GM19025 (cell line): Measurements from ENCODE around the gene IFNG.

Experiments
- ATAC-seq: cut with Tn5 transposase; IDR thresholded peaks from one replicate; pipeline ENCODE4 v1.9.1; 2021; ENCODE audit warnings: mild to moderate bottlenecking, low read depth, moderate library complexity; ENCODE audit not compliant: unreplicated experiment

IFNG gene

GRCh38 chr12:68169213-68169889 is 9.8 kb upstream of the IFNG start:
- ATAC-seq: no peak

DNA sequence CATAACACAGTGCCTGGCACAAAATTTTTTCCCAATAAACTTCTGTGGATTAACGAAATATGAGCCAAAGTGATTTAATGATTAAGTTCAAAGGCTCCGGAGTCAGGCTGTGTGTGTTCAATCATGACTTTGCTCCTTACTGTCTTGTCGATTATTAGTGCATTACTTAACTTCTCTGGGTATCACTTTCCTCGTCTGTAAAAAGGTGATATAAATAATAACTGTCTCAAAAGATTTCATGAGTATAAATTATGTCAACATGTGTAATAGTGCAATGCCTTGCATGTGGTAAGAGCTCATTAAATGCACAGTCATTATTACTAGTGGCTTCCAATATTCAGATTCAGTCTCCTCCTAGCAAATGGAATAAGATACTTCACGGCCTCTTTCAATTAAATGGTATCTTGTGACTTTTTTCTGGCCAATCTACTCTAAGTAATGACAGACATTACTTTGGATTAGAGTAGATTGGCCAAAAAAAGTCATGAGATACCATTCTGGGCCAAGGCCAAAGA is 6.8 kb upstream of the IFNG start:
- no peak for ATAC-seq

DNA sequence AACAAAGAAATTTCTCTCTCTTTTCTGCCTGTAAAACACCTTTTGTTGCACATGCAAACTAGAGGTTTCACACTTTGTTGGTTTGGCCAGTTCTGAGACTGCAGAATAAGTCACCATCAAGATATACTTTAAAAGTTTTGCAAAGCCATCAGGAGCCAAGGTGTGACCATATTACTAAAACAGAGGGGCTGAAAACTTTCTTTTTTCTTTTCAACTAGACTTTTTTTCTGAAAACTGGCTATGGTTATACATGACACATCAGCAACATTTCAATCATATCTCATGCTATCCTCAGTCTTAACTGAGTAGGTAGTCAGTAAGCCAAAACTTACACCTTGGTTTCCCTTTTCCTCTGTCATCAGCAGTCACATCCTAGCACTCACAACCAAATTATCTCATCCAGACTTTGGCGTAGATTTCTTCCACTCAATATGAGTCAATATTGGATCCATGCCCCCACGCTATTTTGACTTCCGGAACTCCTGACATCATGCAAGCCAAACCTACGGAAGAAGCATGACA is 4.1 kb upstream of the IFNG start:
- peak; percentile 50 for ATAC-seq

DNA sequence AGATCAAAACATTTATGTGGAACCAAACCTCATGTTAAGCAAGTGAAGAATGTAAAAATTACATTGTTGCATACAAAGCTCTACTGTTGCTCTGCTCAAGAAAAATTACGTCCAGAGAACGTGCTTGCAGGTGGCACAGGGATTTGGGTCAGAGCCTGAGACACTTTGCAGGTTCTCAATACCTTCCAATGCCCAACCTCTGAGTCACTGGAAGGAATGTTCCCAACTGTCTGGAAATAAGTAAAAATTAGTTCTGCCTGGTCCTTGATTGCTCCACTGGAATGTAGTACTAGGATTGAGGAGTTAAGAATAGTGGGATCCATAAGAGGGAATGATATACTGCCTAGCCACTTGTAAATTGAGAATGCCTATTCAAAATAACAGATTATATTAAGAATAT is 2.8 kb upstream of the IFNG start:
- no peak for ATAC-seq

DNA sequence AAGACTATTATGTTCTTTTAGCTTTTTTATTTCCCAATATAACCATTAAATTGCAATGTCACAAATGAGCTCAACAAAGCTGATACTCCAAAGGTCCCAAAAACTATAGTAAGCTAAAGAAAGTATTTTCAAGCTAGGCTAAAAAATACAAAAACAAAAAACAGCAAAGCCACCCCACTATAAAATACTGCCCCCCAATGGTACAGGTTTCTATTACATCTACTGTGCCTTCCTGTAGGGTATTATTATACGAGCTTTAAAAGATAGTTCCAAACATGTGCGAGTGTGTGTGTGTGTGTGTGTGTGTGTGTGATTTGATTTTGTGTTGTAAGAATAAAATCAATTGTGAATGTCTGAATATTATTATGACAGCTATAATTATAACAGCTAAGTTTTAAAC is 1.1 kb downstream of the IFNG start:
- ATAC-seq: no peak

GRCh38 chr12:68157380-68157779 is 2.2 kb downstream of the IFNG start:
- no peak for ATAC-seq

GRCh38 chr12:68156636-68157035 is 2.9 kb downstream of the IFNG start:
- no peak for ATAC-seq

- no peak for ATAC-seq
Observed at GRCh38 chr12:68154779-68155178, 4.8 kb downstream of the IFNG start.

- no peak for ATAC-seq
Observed at GRCh38 chr12:68148261-68148951, 11.1 kb downstream of the IFNG start.

DNA sequence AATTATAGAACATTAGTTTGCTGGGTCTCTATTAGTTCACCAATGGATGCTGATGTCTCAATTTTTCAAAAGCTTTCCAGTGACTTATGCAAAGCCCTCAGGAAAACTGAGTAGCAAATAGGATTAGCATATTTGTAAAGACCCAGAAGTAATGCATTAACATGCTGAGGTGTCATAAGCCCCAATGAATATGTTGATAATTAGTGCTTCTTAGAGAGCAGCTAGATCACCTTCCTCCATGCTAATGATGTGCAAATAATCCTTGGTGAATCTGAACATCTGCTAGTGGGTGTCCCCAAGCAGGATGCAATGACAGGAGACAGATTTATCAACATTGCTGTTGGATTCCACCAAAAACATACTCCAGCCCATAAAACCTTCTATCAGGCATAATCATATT is 19.0 kb downstream of the IFNG start:
- no peak for ATAC-seq

DNA sequence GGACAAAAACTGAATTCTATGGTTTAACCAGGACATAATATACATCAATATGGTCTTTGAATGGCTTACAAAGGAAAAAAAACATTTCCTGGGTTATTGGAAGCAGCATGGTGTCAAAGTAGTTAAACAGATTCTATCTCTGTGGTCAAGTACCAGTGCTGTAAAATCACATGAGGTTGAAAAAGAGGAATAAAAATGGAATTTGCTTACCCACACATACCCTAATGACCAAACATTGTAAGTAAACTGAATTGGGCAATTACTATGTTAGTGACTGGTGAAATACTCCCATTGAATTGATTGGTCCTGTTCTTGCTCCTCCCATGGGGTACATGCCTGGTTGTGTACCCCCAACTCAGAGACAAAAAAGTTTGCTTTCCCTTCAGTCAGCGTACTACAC is 19.6 kb downstream of the IFNG start:
- no peak for ATAC-seq

GRCh38 chr12:68139001-68139400 is 20.5 kb downstream of the IFNG start:
- ATAC-seq: no peak

DNA sequence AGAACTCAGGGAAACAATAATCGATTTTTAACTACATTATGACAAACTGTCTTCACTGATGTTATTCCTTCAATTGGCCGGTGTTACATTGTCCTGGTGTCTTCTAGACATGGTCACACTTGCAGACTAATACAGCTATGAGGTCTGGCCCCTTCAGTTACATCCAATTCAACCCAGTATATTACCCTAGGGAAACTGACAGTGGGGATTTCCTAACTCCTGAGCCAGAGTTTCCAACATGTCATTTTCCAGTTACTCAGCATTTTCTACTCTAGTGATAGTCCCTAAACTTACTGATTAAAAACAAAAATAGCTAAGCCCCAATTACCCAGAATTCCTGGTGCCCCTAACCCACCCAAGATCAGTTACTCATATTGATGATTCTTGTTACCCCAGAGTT is 21.1 kb downstream of the IFNG start:
- ATAC-seq: no peak

GRCh38 chr12:68137335-68137830 is 22.2 kb downstream of the IFNG start:
- ATAC-seq: no peak

GRCh38 chr12:68135520-68135919 is 24.0 kb downstream of the IFNG start:
- no peak for ATAC-seq

DNA sequence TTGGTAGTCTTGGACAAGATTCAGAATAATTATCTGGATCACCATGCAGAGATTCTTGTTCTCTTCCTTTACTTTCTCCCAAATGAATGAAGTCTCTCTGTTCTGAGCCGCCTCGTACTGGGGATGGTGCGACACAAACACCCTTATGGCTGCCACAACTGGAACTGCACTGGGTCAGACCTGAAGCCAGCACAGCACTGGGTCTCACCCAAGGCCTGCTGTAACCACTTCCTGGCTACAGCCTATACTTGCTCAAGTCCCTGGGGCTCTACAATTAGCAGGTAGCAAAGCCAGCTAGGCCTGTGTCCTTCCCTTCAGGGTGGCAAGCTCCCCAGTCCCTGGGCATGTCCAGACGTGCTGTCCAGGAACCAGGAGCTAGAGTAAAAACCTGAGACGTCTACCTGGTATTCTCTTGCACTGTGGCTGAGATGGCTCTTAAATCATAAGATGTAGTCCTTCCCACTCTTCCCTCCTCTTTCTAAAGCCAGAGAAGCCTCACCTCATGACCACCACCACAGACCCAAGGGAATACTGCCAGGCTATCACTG is 27.6 kb downstream of the IFNG start:
- ATAC-seq: no peak

DNA sequence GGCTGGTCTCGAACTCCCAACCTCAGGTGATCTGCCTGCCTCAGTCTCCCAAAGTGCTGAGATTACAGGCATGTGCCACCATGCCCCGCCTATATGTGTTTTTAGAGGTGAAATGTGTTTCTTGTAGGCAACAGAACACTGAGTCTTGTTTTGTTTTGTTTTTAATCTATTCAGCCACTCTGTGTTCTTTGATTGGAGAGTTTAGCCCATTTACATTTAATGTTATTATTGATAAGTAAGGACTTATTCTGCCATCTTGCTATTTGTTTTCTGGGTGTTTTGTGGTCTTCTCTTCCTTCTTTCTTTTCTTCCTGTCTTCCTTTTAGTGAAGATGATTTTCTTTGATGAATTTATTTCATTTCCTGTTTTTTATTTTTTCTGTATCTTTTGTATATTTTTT is 29.6 kb downstream of the IFNG start:
- ATAC-seq: no peak

DNA sequence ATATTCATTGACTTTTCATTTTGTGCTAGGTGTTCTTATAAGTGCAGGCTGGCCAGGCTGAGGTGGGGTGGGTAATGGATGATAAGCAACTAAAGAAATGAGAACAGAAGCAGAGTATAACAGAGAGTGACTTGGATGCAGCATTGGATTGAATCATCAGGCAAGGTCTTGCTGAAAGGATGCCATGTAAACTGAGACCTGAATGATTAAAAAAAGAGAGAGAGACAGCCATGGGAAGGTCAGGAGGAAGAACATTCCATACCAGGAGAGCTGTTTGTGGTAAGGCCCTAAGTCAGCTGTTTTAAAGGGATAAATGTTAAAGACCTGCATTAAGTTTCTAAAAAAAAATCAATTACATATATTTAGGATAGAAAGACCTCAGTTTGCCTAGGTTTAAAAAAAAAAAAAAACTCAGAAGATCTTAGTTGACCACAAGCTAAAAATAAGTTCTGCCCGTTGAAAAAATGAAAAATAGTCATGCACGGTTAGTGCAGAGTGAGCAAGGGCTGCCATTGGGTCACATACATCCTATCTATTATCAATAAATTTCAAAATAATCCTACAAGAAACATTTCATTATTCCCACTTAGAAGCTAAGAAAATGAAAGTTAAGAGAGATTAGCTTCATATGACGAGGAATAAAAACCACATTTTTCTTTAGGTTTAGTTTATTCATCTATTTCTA is 37.2 kb downstream of the IFNG start:
- no peak for ATAC-seq

DNA sequence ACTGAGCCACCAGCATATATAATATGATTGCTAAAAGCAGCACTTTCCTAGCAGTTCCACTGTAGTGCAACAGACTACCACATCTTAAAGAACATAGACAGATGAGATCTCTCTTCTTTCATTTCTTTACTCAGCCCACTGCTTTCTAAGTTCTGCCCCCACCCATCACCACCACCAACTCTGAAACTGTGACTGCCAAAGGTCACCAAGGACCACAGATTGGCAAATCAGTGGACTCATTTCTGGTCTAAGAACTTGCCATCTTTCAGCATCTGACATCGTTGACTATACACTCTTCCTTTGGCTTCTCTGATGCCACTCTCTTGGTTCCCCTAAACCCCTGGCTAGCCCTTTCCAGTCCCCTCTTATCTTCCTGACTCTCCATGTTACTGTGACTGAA is 38.4 kb downstream of the IFNG start:
- no peak for ATAC-seq

GRCh38 chr12:68119724-68120211 is 39.8 kb downstream of the IFNG start:
- ATAC-seq: peak; percentile 90

DNA sequence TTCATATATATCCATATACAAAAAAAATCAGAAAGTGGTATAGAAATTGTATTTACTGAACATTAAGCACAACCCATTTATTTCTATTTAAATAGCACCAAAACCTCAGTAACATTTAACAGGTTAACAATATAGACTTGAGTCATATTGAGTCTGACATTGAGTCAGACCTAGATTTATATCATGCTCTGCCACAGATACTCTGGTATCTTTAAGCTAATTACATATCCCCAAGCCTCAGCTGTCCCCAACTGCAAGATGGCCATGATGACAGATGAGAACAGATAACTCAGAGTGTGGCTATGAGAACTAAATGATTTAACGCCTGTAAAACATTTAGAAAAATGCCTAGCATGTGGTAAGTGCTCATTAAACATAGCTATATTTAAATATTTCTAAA is 40.3 kb downstream of the IFNG start:
- ATAC-seq: peak; percentile 38
